H1 (cell line): ENCODE data around the gene CEBPE. TPM values are rescaled to one million over a fixed set of nuclear protein-coding genes. Genes with fewer than 3 reads are reported as not detected.

Experiments
- ATF3 ChIP-seq: IDR thresholded peaks from 2 replicates; pipeline ENCODE4 v1.6.1; 2011; ENCODE audit warnings: low read depth, mild to moderate bottlenecking, low read length; ENCODE audit not compliant: insufficient read depth
- BACH1 ChIP-seq: IDR thresholded peaks from 2 replicates; pipeline ENCODE4 v1.6.1; 2012; ENCODE audit warnings: low read length, improper control_type of control experiment
- MAX ChIP-seq: IDR thresholded peaks from 2 replicates; pipeline ENCODE4 v1.6.1; 2012; ENCODE audit warnings: inconsistent platforms
- PHF8 ChIP-seq: fragments of 200-600 bp; sonication (generic); conservative IDR thresholded peaks from 2 replicates; pipeline ENCODE4 v1.7.1; 2012; ENCODE audit warnings: low read depth, mild to moderate bottlenecking, inconsistent platforms, low read length, moderate library complexity
- RNF2 ChIP-seq: fragments of 200-900, 300-1000 bp; sonication (generic); IDR thresholded peaks from 2 replicates; pipeline ENCODE4 v1.7.1; 2016; ENCODE audit warnings: borderline replicate concordance, low read depth, mild to moderate bottlenecking, antibody characterized with exemption, low read length; ENCODE audit not compliant: poor library complexity, severe bottlenecking; ENCODE audit errors: missing control alignments
- RXRA ChIP-seq: IDR thresholded peaks from 2 replicates; pipeline ENCODE4 v1.6.1; 2011; ENCODE audit warnings: low read depth, mild to moderate bottlenecking, low read length, moderate library complexity; ENCODE audit not compliant: insufficient read depth
- SAP30 ChIP-seq: fragments of 300-600 bp; sonication (generic); IDR thresholded peaks from 2 replicates; pipeline ENCODE4 v1.7.1; 2012; ENCODE audit warnings: low read length, moderate library complexity, mild to moderate bottlenecking, inconsistent platforms; ENCODE audit not compliant: insufficient read depth, insufficient replicate concordance
- SRF ChIP-seq: IDR thresholded peaks from 2 replicates; pipeline ENCODE4 v1.6.1; 2011; ENCODE audit warnings: mild to moderate bottlenecking, low read depth, low read length, moderate library complexity
- USF2 ChIP-seq: IDR thresholded peaks from 2 replicates; pipeline ENCODE4 v1.6.1; 2011; ENCODE audit warnings: low read length, improper control_type of control experiment
- polyA plus RNA-seq, 7 experiments: library from polyadenylated mRNA; depleted of rRNA in 3 of 7; stranded (reverse) in 5 of 7; unstranded in 2 of 7; fragments of >200 nt in 5 of 7; fragments of 200-250 nt in 2 of 7; gene quantifications; 1 replicate in 5 of 7; 2 replicates in 1 of 7; 4 replicates in 1 of 7; pipeline versions ENCODE4 v1.2.1 to v1.2.3, GENCODE V29; 2011 to 2013; ENCODE audit warnings: missing spikeins in 2 of 7, mixed read lengths in 2 of 7
- total RNA-seq: library from RNA; stranded (reverse); fragmentation: NEBNext Ultra II Directional; extraction: Animal tissue kit (Norgen Biotek cat#: 25700); gene quantifications from 2 replicates; pipeline ENCODE4 v1.2.1, GENCODE V29; 2021

Gene CEBPE
- total and polyA plus RNA-seq, 2 of the 8 experiments (the other 6 are each of a cell fraction or from before 2014, with no cell fraction given) = 0.05 TPM; not detected in 1

GRCh38 chr14:23120541-23121251 lies 1.6 kb upstream of the CEBPE start (continued):
- no peak for TF ChIP-seq SRF
- TF ChIP-seq PHF8 = no peak
- no peak for TF ChIP-seq RNF2
- peak; percentile 61; the same call in 1 of the 2 replicates for TF ChIP-seq ATF3
- TF ChIP-seq SAP30 = no peak
- TF ChIP-seq RXRA = 0 out of 2 replicates have a peak, but pooled peaks have one; percentile 42
- no peak for TF ChIP-seq USF2
- TF ChIP-seq MAX = 0 out of 2 replicates have a peak, but pooled peaks have one; percentile 13
- TF ChIP-seq BACH1 = no peak
